Cardiac fibroblast (primary cell): Measurements from ENCODE around the gene CYP3A4.
"Not testable (repeated sequence)": the region's sequence is repeated elsewhere in the genome, so short reads cannot be mapped to it uniquely, and the experiment has no call there.

Experiments
- DNase-seq, 2 donors: peaks; one replicate each; pipeline versions ENCODE4 v3.0.0 to v3.0.0-alpha.2; 2010; ENCODE audit warnings: low read depth in 2 of 2
- H3K4me3 ChIP-seq, 2 donors: replicated peaks in 1 of 2; 1 replicate in 1 of 2; 2 replicates in 1 of 2; pipeline ENCODE4 v1.5.1; 2011; ENCODE audit warnings: low read depth in 2 of 2, low read length in 2 of 2, mild to moderate bottlenecking in 2 of 2, moderate library complexity in 1 of 2
- CTCF ChIP-seq: IDR thresholded peaks from one replicate; pipeline ENCODE4 v1.5.1; 2011; ENCODE audit warnings: low read depth, mild to moderate bottlenecking, low read length, inconsistent platforms

CYP3A4 gene

GRCh38 chr7:99755085-99755484 is 28.9 kb downstream of the CYP3A4 start:
- TF ChIP-seq CTCF, result no peak
- DNase-seq, result no peak
- no peak overlapping the region for H3K4me3 ChIP-seq

GRCh38 chr7:99752356-99752755 is 31.6 kb downstream of the CYP3A4 start:
- H3K4me3 ChIP-seq, result no peak overlapping the region
- TF ChIP-seq CTCF, result no peak
- DNase-seq, result peak in 1 of 2 donors; percentile 4

- peak in 1 of 2 donors; percentile 25 for DNase-seq
- not testable (repeated sequence) for H3K4me3 ChIP-seq
Measured at GRCh38 chr7:99751322-99752052, 32.5 kb downstream of the CYP3A4 start.

GRCh38 chr7:99748846-99749579 is 35.0 kb downstream of the CYP3A4 start:
- TF ChIP-seq CTCF, result no peak
- H3K4me3 ChIP-seq, result no peak overlapping the region
- DNase-seq, result no peak

GRCh38 chr7:99746915-99747314 is 37.1 kb downstream of the CYP3A4 start:
- not testable (repeated sequence) for DNase-seq, H3K4me3 ChIP-seq

- not testable (repeated sequence) for H3K4me3 ChIP-seq, DNase-seq
Measured at GRCh38 chr7:99745395-99745794, 38.6 kb downstream of the CYP3A4 start.

- no peak for TF ChIP-seq CTCF
Measured at GRCh38 chr7:99742737-99743394, 41.1 kb downstream of the CYP3A4 start.

GRCh38 chr7:99741441-99741795 is 42.6 kb downstream of the CYP3A4 start:
- no peak for DNase-seq
- no peak for TF ChIP-seq CTCF
- no peak overlapping the region for H3K4me3 ChIP-seq

More at GRCh38 chr7:99742737-99743394, 41.1 kb downstream of the CYP3A4 start:
- H3K4me3 ChIP-seq, result no peak overlapping the region
- DNase-seq, result no peak
